GM12878 (cell line): Measurements from ENCODE around the gene MBNL1. TPM values are rescaled to one million over a fixed set of nuclear protein-coding genes. Genes with fewer than 3 reads are reported as not detected.

Source experiments
- ATAC-seq: fragments of 200-7000 bp; cut with Tn5 transposase; 3 replicates; pipeline ENCODE4 v1.9.1; 2020; ENCODE audit warnings: mild to moderate bottlenecking, moderate library complexity
- BruUV-seq: library from RNA; stranded (reverse); fragments of 400-500 nt; replicated peaks from 2 replicates; lab custom pipeline; 2021; lab: Mats Ljungman, UMichigan
- CTCF ChIA-PET: fragments of 300-600 bp; sonication (Branson Sonifier 250); formaldehyde crosslinking; extraction: SDS; loops from one replicate; lab custom pipeline; 2021; ENCODE audit warnings: inconsistent platforms; lab: Yijun Ruan, JAX
- POLR2A ChIA-PET: fragments of 350-600 bp; formaldehyde crosslinking; extraction: SDS; loops from one replicate; lab custom pipeline; 2021; ENCODE audit warnings: inconsistent platforms; lab: Charles Lee
- RAD21 ChIA-PET: fragments of 300-600 bp; sonication (Branson Sonifier 250); formaldehyde crosslinking; loops from one replicate; lab custom pipeline; 2023; ENCODE audit warnings: antibody characterized with exemption; ENCODE audit not compliant: unreplicated experiment; lab: Charles Lee
- SMC1A ChIA-PET: fragments of 300-600 bp; sonication (Branson Sonifier 250); formaldehyde crosslinking; loops from one replicate; lab custom pipeline; 2023; ENCODE audit not compliant: unreplicated experiment, uncharacterized antibody; lab: Charles Lee
- DNase-seq: peaks from one replicate; pipeline ENCODE4 v3.0.0-alpha.2; 2011; ENCODE audit warnings: low read depth, low spot score
- FAIRE-seq: peaks from 3 replicates; lab custom pipeline; 2011; peaks lifted over from hg19 to GRCh38; lab: Jason Lieb, UNC
- H2AFZ ChIP-seq: 2 replicates; pipeline ENCODE4 v1.6.0; 2011; ENCODE audit warnings: low read depth, low read length, control low read depth; ENCODE audit not compliant: control insufficient read depth
- H3K27ac ChIP-seq: 2 replicates; pipeline ENCODE4 v1.5.1; 2011; ENCODE audit warnings: control low read depth; ENCODE audit not compliant: control insufficient read depth, insufficient read depth
- H3K27me3 ChIP-seq, 2 experiments: replicated peaks in 1 of 2; 2 replicates each; pipeline versions ENCODE4 v1.6.0 to v1.6.1; 2011; ENCODE audit warnings: low read length in 1 of 2; ENCODE audit not compliant: control insufficient read depth in 2 of 2, insufficient read depth in 2 of 2
- H3K36me3 ChIP-seq, 2 experiments: 2 replicates each; pipeline ENCODE4 v1.5.1; 2011; ENCODE audit warnings: low read length in 1 of 2; ENCODE audit not compliant: control insufficient read depth in 2 of 2, insufficient read depth in 2 of 2
- H3K4me1 ChIP-seq: 2 replicates; pipeline ENCODE4 v1.6.1; 2011; ENCODE audit warnings: mild to moderate bottlenecking, low read length, moderate library complexity, mixed read lengths; ENCODE audit not compliant: control insufficient read depth, insufficient read depth
- H3K4me2 ChIP-seq: 2 replicates; pipeline ENCODE4 v1.6.0; 2011; ENCODE audit warnings: control low read depth; ENCODE audit not compliant: control insufficient read depth, insufficient read depth
- H3K4me3 ChIP-seq: fragments of 200-600 bp; sonication (generic); 2 replicates; pipeline ENCODE4 v1.5.1; 2016
- H3K79me2 ChIP-seq: 2 replicates; pipeline ENCODE4 v1.6.0; 2011; ENCODE audit warnings: low read length; ENCODE audit not compliant: control insufficient read depth, insufficient read depth
- H3K9ac ChIP-seq: 2 replicates; pipeline ENCODE4 v1.8.0; 2011; ENCODE audit warnings: low read length, control low read depth, mixed read lengths; ENCODE audit not compliant: control insufficient read depth, insufficient read depth
- H3K9me3 ChIP-seq: replicated peaks from 3 replicates; pipeline ENCODE4 v1.5.1; 2011; ENCODE audit warnings: mild to moderate bottlenecking, low read length; ENCODE audit not compliant: control insufficient read depth, insufficient read depth
- H4K20me1 ChIP-seq: 2 replicates; pipeline ENCODE4 v1.6.0; 2011; ENCODE audit not compliant: control insufficient read depth, insufficient read depth
- CBX5 ChIP-seq: sonication (generic); IDR thresholded peaks from 2 replicates; pipeline ENCODE4 v1.6.1; 2016; ENCODE audit warnings: low read depth, moderate library complexity, mild to moderate bottlenecking, inconsistent platforms
- CREM ChIP-seq: IDR thresholded peaks from 2 replicates; pipeline ENCODE4 v1.6.1; 2014; ENCODE audit warnings: antibody characterized with exemption, low read depth
- EP300 ChIP-seq, 2 experiments: fragments of 150-350 bp in 1 of 2; IDR thresholded peaks; 2 replicates each; pipeline ENCODE4 v1.6.1; 2011 to 2012; ENCODE audit warnings: low read depth in 2 of 2, low read length in 2 of 2, borderline replicate concordance in 1 of 2, improper control_type of control experiment in 1 of 2, inconsistent platforms in 1 of 2; ENCODE audit not compliant: control insufficient read depth in 1 of 2
- MEF2A ChIP-seq: IDR thresholded peaks from 2 replicates; pipeline ENCODE4 v1.6.1; 2011; ENCODE audit warnings: low read depth, mild to moderate bottlenecking, low read length, moderate library complexity; ENCODE audit not compliant: insufficient read depth
- POU2F2 ChIP-seq: IDR thresholded peaks from 3 replicates; pipeline ENCODE4 v1.6.1; 2011; ENCODE audit warnings: low read depth, mild to moderate bottlenecking, low read length, borderline replicate concordance
- RAD21 ChIP-seq: IDR thresholded peaks from 2 replicates; pipeline ENCODE4 v1.6.1; 2011; ENCODE audit warnings: mild to moderate bottlenecking, low read depth, low read length, moderate library complexity; ENCODE audit not compliant: insufficient read depth
- RELA ChIP-seq: fragments of 450-650 bp; IDR thresholded peaks from 2 replicates; pipeline ENCODE4 v1.8.0; 2014; ENCODE audit warnings: borderline replicate concordance; ENCODE audit not compliant: partially characterized antibody
- SIN3A ChIP-seq: IDR thresholded peaks from 2 replicates; pipeline ENCODE4 v1.6.1; 2012; ENCODE audit warnings: low read depth, low read length, improper control_type of control experiment
- SMC3 ChIP-seq: IDR thresholded peaks from 2 replicates; pipeline ENCODE4 v1.6.1; 2011; ENCODE audit warnings: low read length, improper control_type of control experiment, borderline replicate concordance
- TCF7 ChIP-seq: IDR thresholded peaks from 2 replicates; pipeline ENCODE4 v1.6.1; 2014; ENCODE audit warnings: antibody characterized with exemption, borderline replicate concordance
- WGBS: methylation state at CpG from one replicate; pipeline ENCODE4 v1.1.6; 2016; ENCODE audit warnings: low lambda C conversion rate; ENCODE audit not compliant: insufficient replicate concordance, insufficient coverage; ENCODE audit errors: missing lambda C conversion rate; 5-methylcytosine and 5-hydroxymethylcytosine counted together
- in situ Hi-C: fragments of 300-500 bp; cut with MboI; formaldehyde crosslinking; loops from 9 replicates; pipeline ENCODE4 v1.14.3; 2018; ENCODE audit warnings: mixed read lengths
- intact Hi-C: fragments of 100-400 bp; cut with micrococcal nuclease; formaldehyde crosslinking; loops from one replicate; pipeline ENCODE4 v1.14.2; 2022; ENCODE audit not compliant: unreplicated experiment
- polyA plus RNA-seq, 11 experiments: library from polyadenylated mRNA; depleted of rRNA in 4 of 11; unstranded in 6 of 11; stranded (reverse) in 5 of 11; fragments of >200 nt; fragmentation: Nextera tagmentation in 4 of 11; fragmentation: Illumina TruSeq in 1 of 11; extraction: Ambion mirVana in 4 of 11; extraction: Trizol in 1 of 11; gene quantifications; 1 replicate in 1 of 11; 2 replicates in 10 of 11; pipeline versions ENCODE4 v1.2.1 to v1.2.3, GENCODE V29; 2011 to 2016; ENCODE audit warnings: inconsistent platforms in 2 of 11, missing spikeins in 2 of 11, low read depth in 1 of 11
- total RNA-seq, 4 experiments: library from RNA; depleted of rRNA in 3 of 4; stranded (reverse); fragments of >200 nt in 3 of 4; fragmentation: Illumina TruSeq in 1 of 4; extraction: Trizol in 1 of 4; gene quantifications; 2 replicates each; pipeline versions ENCODE4 v1.2.1 to v1.2.3, GENCODE V29; 2013 to 2021
- TF ChIP-seq, protein P1 (sequence below), 3 experiments: IDR thresholded peaks in 2 of 3; conservative IDR thresholded peaks in 1 of 3; 2 replicates each; pipeline ENCODE4 v1.5.1; 2011; ENCODE audit warnings: low read depth in 3 of 3, low read length in 3 of 3, mild to moderate bottlenecking in 3 of 3, control low read depth in 2 of 3, moderate library complexity in 2 of 3, inconsistent platforms in 1 of 3, mixed read lengths in 1 of 3; ENCODE audit not compliant: control insufficient read depth in 2 of 3, insufficient read depth in 1 of 3; ENCODE audit errors: extremely low read depth in 1 of 3
- TF ChIP-seq, protein P2 (sequence below): fragments of 450-650 bp; formaldehyde crosslinking; IDR thresholded peaks from 2 replicates; pipeline ENCODE4 v1.5.0; 2022; ENCODE audit warnings: mild to moderate bottlenecking, missing genetic modification characterization

The MBNL1 gene
- total and polyA plus RNA-seq, 10 of the 15 experiments (the other 5 are each of a cell fraction or from before 2014, with no cell fraction given): 59.6 to 337 (median 143) TPM

DNA sequence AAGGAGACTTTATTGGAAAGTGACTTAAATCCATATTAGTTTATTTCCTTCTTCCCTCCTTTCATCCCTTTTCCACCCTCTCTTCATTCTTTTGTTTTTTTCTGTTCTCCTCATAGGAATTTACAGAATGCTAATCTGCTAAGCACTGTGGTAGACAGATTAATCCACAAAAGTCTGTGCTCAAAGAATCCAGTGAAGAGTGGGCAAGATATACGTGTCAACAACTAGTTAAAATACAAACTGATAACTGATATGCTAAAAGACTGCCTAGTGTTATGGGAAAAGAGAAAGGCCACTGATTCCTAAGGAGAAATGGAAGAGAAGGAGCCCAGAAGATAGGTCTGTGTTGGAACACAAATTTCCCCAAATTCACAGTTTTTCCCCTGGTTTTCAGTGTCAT lies 202.2 kb downstream of the MBNL1 start (continued):
- TF ChIP-seq, protein P1, sequence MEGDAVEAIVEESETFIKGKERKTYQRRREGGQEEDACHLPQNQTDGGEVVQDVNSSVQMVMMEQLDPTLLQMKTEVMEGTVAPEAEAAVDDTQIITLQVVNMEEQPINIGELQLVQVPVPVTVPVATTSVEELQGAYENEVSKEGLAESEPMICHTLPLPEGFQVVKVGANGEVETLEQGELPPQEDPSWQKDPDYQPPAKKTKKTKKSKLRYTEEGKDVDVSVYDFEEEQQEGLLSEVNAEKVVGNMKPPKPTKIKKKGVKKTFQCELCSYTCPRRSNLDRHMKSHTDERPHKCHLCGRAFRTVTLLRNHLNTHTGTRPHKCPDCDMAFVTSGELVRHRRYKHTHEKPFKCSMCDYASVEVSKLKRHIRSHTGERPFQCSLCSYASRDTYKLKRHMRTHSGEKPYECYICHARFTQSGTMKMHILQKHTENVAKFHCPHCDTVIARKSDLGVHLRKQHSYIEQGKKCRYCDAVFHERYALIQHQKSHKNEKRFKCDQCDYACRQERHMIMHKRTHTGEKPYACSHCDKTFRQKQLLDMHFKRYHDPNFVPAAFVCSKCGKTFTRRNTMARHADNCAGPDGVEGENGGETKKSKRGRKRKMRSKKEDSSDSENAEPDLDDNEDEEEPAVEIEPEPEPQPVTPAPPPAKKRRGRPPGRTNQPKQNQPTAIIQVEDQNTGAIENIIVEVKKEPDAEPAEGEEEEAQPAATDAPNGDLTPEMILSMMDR (IDR thresholded peaks at IDR 0.05 in 2 of 3, conservative IDR thresholded peaks at IDR 0.05 in 1 of 3; ENCODE audit: control insufficient read depth in 2 of 3, extremely low read depth in 1 of 3, insufficient read depth in 1 of 3, low read depth in 3 of 3, low read length in 3 of 3): no peak
- TF ChIP-seq POU2F2 (no peak), EP300 (IDR thresholded peaks at IDR 0.05; ENCODE audit: borderline replicate concordance in 1 of 2, control insufficient read depth in 1 of 2, low read depth in 2 of 2, low read length in 2 of 2) (no peak), CBX5 (no peak)

DNA sequence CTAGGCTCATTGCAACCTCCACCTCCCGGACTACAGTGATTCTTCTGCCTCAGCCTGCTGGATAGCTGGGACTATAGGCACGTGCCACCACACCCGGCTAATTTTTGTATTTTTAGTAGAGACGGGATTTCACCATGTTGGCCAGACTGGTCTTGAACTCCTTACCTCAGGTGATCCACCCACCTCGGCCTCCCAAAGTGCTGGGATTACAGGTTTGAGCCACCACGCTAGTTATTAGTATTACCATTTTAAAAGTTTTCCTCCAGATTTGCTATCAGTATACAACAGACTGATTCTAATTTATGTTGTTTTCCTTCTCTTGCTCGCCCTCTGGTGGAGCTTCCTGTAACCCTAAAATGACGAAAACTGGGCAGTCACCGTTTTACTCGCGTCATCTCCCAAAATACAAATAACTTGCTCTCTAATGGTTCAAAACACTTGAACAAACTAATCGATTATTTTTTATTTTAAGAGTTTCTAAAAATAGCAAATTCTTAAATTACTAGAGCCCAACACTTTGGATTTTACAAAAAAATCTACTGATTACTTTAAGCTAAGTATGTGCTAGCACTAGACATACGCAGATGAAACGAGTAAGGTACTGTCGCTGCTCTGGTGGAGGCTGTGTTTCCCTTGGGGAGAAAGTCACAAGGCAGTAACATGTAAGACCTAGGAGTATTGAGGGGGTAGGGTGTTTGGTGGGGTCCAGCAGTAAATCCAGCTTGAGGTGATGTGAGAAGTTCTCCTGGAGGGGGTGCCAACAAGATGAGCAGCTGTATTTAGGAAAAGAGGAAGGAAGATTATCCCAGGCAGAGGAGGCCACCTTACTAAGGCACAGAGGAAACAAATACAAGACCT lies 203.3 kb downstream of the MBNL1 start:
- Histone ChIP-seq H3K4me3 (no peak overlapping the region; the same call in 1 of the 2 replicates), H3K36me3 (no peaks in the 10 kb centered on the region), H4K20me1 (no peaks in the 10 kb centered on the region), H3K27me3 (no peaks in the 10 kb centered on the region), H3K4me1 (no peaks in the 10 kb centered on the region), H3K79me2 (no peaks in the 10 kb centered on the region), H3K4me2 (peak overlapping the region; percentile 47), H3K9me3 (peaks cover 7% of the 10 kb centered on the region), H3K27ac (no peak overlapping the region), H3K9ac (no peak overlapping the region), H2AFZ (peak overlapping the region; percentile 39)
- DNase-seq (peak; percentile 37), ATAC-seq (peak; percentile 85), FAIRE-seq (no peak)
- no TSS peak for BruUV-seq
- ChIA-PET SMC1A (interaction anchor here (0.6 to 2.8 kb wide), 34 partner anchors 13 to 1074 kb away, joined by 3 to 67 read pairs (median 4); no protein-coding TSS in a partner anchor), CTCF (interaction anchor here (0.6 to 2.8 kb wide), 52 partner anchors 9 to 553 kb away, joined by 3 to 94 read pairs (median 4); no protein-coding TSS in a partner anchor), POLR2A (interaction anchor here (0.6 to 1.1 kb wide), 2 partner anchors 11 to 400 kb away, joined by 3 read pairs; no protein-coding TSS in a partner anchor), RAD21 (interaction anchor here (0.5 to 2.7 kb wide), 25 partner anchors 24 to 404 kb away, joined by 3 to 46 read pairs (median 4); no protein-coding TSS in a partner anchor)
- intact Hi-C loops: loop anchor here (2.0 to 10.0 kb wide), 3 partner anchors 363 to 463 kb away; partner anchors contain the start of gene P2RY1
- in situ Hi-C loops: loop anchor here (10.0 kb wide), 2 partner anchors 53 to 483 kb away; no protein-coding TSS in a partner anchor
- WGBS: 13% methylated on average over 15 of the region's 15 CpGs
- TF ChIP-seq, protein P2, sequence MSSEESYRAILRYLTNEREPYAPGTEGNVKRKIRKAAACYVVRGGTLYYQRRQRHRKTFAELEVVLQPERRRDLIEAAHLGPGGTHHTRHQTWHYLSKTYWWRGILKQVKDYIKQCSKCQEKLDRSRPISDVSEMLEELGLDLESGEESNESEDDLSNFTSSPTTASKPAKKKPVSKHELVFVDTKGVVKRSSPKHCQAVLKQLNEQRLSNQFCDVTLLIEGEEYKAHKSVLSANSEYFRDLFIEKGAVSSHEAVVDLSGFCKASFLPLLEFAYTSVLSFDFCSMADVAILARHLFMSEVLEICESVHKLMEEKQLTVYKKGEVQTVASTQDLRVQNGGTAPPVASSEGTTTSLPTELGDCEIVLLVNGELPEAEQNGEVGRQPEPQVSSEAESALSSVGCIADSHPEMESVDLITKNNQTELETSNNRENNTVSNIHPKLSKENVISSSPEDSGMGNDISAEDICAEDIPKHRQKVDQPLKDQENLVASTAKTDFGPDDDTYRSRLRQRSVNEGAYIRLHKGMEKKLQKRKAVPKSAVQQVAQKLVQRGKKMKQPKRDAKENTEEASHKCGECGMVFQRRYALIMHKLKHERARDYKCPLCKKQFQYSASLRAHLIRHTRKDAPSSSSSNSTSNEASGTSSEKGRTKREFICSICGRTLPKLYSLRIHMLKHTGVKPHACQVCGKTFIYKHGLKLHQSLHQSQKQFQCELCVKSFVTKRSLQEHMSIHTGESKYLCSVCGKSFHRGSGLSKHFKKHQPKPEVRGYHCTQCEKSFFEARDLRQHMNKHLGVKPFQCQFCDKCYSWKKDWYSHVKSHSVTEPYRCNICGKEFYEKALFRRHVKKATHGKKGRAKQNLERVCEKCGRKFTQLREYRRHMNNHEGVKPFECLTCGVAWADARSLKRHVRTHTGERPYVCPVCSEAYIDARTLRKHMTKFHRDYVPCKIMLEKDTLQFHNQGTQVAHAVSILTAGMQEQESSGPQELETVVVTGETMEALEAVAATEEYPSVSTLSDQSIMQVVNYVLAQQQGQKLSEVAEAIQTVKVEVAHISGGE (CRISPR knock-in tag): no peak
- no peak for TF ChIP-seq TCF7
- TF ChIP-seq CREM: peak; percentile 62; the same call in 1 of the 2 replicates
- TF ChIP-seq MEF2A: peak; percentile 58; the same call in 1 of the 2 replicates
- peak; percentile 60 for TF ChIP-seq SMC3
- peak; percentile 65 for TF ChIP-seq RAD21
- TF ChIP-seq SIN3A: no peak
- peak; percentile 30 for TF ChIP-seq RELA
